DND-41 (cell line): ENCODE results near the gene TPCN1.

Experiments used
- EZH2 ChIP-seq: IDR thresholded peaks from 3 replicates; pipeline ENCODE4 v1.6.1; 2012; ENCODE audit warnings: borderline replicate concordance, low read depth, mild to moderate bottlenecking, moderate library complexity, low read length, inconsistent platforms; ENCODE audit not compliant: severe bottlenecking
- TF ChIP-seq, protein P1 (sequence below): IDR thresholded peaks from 2 replicates; pipeline ENCODE4 v1.5.1; 2012; ENCODE audit warnings: borderline replicate concordance, low read length, moderate library complexity, mild to moderate bottlenecking; ENCODE audit not compliant: poor library complexity, severe bottlenecking; ENCODE audit errors: extremely low read depth

DNA sequence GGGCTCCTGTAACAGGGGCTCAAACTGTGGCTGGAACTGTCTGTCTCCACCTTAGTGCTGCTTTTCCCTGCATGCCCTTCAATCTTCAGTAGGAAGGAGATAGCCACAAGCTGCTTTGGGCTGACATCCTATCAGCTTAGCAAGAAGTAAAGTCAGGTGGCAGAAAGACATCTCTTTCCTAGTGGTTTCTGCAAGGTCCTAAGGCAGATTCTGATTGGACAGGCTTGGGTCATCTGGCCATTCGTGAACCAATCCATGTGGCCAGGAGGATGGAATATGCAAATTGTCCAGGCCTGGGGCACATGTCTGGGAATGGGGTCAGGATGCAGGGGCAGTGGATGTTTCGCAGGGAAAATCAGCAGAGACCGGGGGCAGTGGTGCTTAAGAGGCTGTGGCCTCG lies 30.5 kb upstream of the TPCN1 start:
- TF ChIP-seq, protein P1, sequence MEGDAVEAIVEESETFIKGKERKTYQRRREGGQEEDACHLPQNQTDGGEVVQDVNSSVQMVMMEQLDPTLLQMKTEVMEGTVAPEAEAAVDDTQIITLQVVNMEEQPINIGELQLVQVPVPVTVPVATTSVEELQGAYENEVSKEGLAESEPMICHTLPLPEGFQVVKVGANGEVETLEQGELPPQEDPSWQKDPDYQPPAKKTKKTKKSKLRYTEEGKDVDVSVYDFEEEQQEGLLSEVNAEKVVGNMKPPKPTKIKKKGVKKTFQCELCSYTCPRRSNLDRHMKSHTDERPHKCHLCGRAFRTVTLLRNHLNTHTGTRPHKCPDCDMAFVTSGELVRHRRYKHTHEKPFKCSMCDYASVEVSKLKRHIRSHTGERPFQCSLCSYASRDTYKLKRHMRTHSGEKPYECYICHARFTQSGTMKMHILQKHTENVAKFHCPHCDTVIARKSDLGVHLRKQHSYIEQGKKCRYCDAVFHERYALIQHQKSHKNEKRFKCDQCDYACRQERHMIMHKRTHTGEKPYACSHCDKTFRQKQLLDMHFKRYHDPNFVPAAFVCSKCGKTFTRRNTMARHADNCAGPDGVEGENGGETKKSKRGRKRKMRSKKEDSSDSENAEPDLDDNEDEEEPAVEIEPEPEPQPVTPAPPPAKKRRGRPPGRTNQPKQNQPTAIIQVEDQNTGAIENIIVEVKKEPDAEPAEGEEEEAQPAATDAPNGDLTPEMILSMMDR: no peak
- TF ChIP-seq EZH2: no peak
